Trophoblast cell (in vitro differentiated cells and primary cell): Measurements from ENCODE around the gene ZFYVE28.

Source experiments
- DNase-seq, 2 donors: peaks; one replicate each; pipeline ENCODE4 v3.0.0-alpha.2; 2016
- H2AFZ ChIP-seq: 2 replicates; pipeline ENCODE4 v1.6.1; 2013; ENCODE audit warnings: low read length, moderate library complexity, mild to moderate bottlenecking; ENCODE audit not compliant: insufficient read depth, poor library complexity
- H2AK5ac ChIP-seq: 2 replicates; pipeline ENCODE4 v1.6.1; 2013; ENCODE audit warnings: mild to moderate bottlenecking, low read length
- H2BK120ac ChIP-seq: 2 replicates; pipeline ENCODE4 v1.6.1; 2013; ENCODE audit warnings: low read length, mild to moderate bottlenecking, moderate library complexity; ENCODE audit not compliant: insufficient read depth, poor library complexity
- H2BK12ac ChIP-seq: 2 replicates; pipeline ENCODE4 v1.6.1; 2013; ENCODE audit warnings: mild to moderate bottlenecking, low read length, moderate library complexity
- H2BK5ac ChIP-seq: 2 replicates; pipeline ENCODE4 v1.6.1; 2013; ENCODE audit warnings: low read length, low read depth, moderate library complexity, mild to moderate bottlenecking; ENCODE audit not compliant: poor library complexity
- H3K14ac ChIP-seq: 2 replicates; pipeline ENCODE4 v1.6.1; 2013; ENCODE audit warnings: mild to moderate bottlenecking, low read length
- H3K18ac ChIP-seq: 2 replicates; pipeline ENCODE4 v1.6.1; 2013; ENCODE audit warnings: mild to moderate bottlenecking, low read length
- H3K23ac ChIP-seq: 2 replicates; pipeline ENCODE4 v1.6.1; 2013; ENCODE audit warnings: low read length
- H3K27ac ChIP-seq: 2 replicates; pipeline ENCODE4 v1.5.1; 2013; ENCODE audit warnings: low read depth, mild to moderate bottlenecking, inconsistent platforms, low read length, moderate library complexity
- H3K27me3 ChIP-seq: 2 replicates; pipeline ENCODE4 v1.6.1; 2013; ENCODE audit warnings: inconsistent platforms, mild to moderate bottlenecking, low read length, moderate library complexity; ENCODE audit not compliant: insufficient read depth
- H3K36me3 ChIP-seq, 2 experiments: 1 replicate in 1 of 2; 2 replicates in 1 of 2; pipeline ENCODE4 v1.6.1; 2013; ENCODE audit warnings: low read length in 2 of 2, mild to moderate bottlenecking in 2 of 2, moderate library complexity in 1 of 2; ENCODE audit not compliant: insufficient read depth in 2 of 2, control insufficient read depth in 1 of 2
- H3K4ac ChIP-seq: 2 replicates; pipeline ENCODE4 v1.6.1; 2013; ENCODE audit warnings: low read depth, mild to moderate bottlenecking, low read length, moderate library complexity
- H3K4me1 ChIP-seq, 2 experiments: 1 replicate in 1 of 2; 2 replicates in 1 of 2; pipeline ENCODE4 v1.6.1; 2013; ENCODE audit warnings: low read length in 2 of 2, mild to moderate bottlenecking in 2 of 2, moderate library complexity in 1 of 2; ENCODE audit not compliant: insufficient read depth in 2 of 2, control insufficient read depth in 1 of 2
- H3K4me2 ChIP-seq: 2 replicates; pipeline ENCODE4 v1.6.1; 2013; ENCODE audit warnings: inconsistent platforms, mild to moderate bottlenecking, low read length, moderate library complexity
- H3K4me3 ChIP-seq: 2 replicates; pipeline ENCODE4 v1.5.1; 2013; ENCODE audit warnings: mild to moderate bottlenecking, low read depth, low read length, inconsistent platforms
- H3K79me1 ChIP-seq: one replicate; pipeline ENCODE4 v1.6.1; 2013; ENCODE audit warnings: low read length
- H3K79me2 ChIP-seq: 2 replicates; pipeline ENCODE4 v1.6.1; 2013; ENCODE audit warnings: low read length, mild to moderate bottlenecking; ENCODE audit not compliant: control insufficient read depth, insufficient read depth, poor library complexity
- H3K9ac ChIP-seq: 2 replicates; pipeline ENCODE4 v1.6.1; 2013; ENCODE audit warnings: mild to moderate bottlenecking, low read length
- H3K9me3 ChIP-seq: 2 replicates; pipeline ENCODE4 v1.6.1; 2013; ENCODE audit warnings: low read depth, mild to moderate bottlenecking, control low read depth, inconsistent platforms, low read length; ENCODE audit not compliant: insufficient read depth
- H4K12ac ChIP-seq: 2 replicates; pipeline ENCODE4 v1.6.1; 2013; ENCODE audit warnings: low read depth, mild to moderate bottlenecking, low read length, moderate library complexity
- H4K8ac ChIP-seq: 2 replicates; pipeline ENCODE4 v1.6.1; 2013; ENCODE audit warnings: low read depth, mild to moderate bottlenecking, low read length, moderate library complexity
- H4K91ac ChIP-seq: one replicate; pipeline ENCODE4 v1.6.1; 2013; ENCODE audit warnings: low read depth, mild to moderate bottlenecking, low read length, moderate library complexity
- WGBS: extraction: QIAGEN DNeasy Blood & Tissue Kit; methylation state at CpG from one replicate; pipeline ENCODE4 v1.1.7; 2013; ENCODE audit warnings: missing lambda C conversion rate; ENCODE audit not compliant: insufficient read length, insufficient coverage; ENCODE audit errors: extremely low coverage; 5-methylcytosine and 5-hydroxymethylcytosine counted together

ZFYVE28 gene

GRCh38 chr4:2370597-2371320, 47.7 kb downstream of the ZFYVE28 start:
- no CpG with 5 or more reads among the region's 26 CpGs for WGBS

GRCh38 chr4:2368746-2369437, 49.6 kb downstream of the ZFYVE28 start:
- Histone ChIP-seq H3K27ac (no peak overlapping the region), H2AK5ac (no peak overlapping the region), H3K4me2 (no peak overlapping the region), H3K9ac (no peak overlapping the region), H4K8ac (no peak overlapping the region), H3K79me1 (no peaks in the 10 kb centered on the region), H3K4me1 (no peaks in the 10 kb centered on the region), H4K91ac (no peak overlapping the region), H2AFZ (no peak overlapping the region), H3K18ac (no peak overlapping the region), H2BK12ac (no peak overlapping the region), H2BK120ac (no peak overlapping the region), H2BK5ac (no peak overlapping the region), H3K36me3 (no peaks in the 10 kb centered on the region), H4K12ac (no peak overlapping the region), H3K23ac (no peak overlapping the region), H3K14ac (no peak overlapping the region), H3K4me3 (peak overlapping the region; percentile 5), H3K79me2 (no peaks in the 10 kb centered on the region), H3K9me3 (peaks cover 21% of the 10 kb centered on the region), H3K27me3 (no peaks in the 10 kb centered on the region), H3K4ac (no peak overlapping the region)
- DNase-seq: no peak
- no CpG with 5 or more reads among the region's 4 CpGs for WGBS

More at GRCh38 chr4:2370597-2371320, 47.7 kb downstream of the ZFYVE28 start:
- H3K27me3 ChIP-seq: no peaks in the 10 kb centered on the region
- H3K4ac ChIP-seq: no peak overlapping the region
- H4K8ac ChIP-seq: no peak overlapping the region
- H3K36me3 ChIP-seq: no peaks in the 10 kb centered on the region
- H2BK5ac ChIP-seq: no peak overlapping the region
- no peak overlapping the region for H2BK12ac ChIP-seq
- no peak overlapping the region for H2AK5ac ChIP-seq
- no peak for DNase-seq
- no peak overlapping the region for H3K4me3 ChIP-seq
- no peak overlapping the region for H3K23ac ChIP-seq
- no peak overlapping the region for H3K4me2 ChIP-seq
- H3K18ac ChIP-seq: no peak overlapping the region
- no peaks in the 10 kb centered on the region for H3K4me1 ChIP-seq
- H2AFZ ChIP-seq: no peak overlapping the region
- H3K79me1 ChIP-seq: no peaks in the 10 kb centered on the region
- H4K12ac ChIP-seq: no peak overlapping the region
- H2BK120ac ChIP-seq: no peak overlapping the region
- no peak overlapping the region for H3K14ac ChIP-seq
- no peak overlapping the region for H4K91ac ChIP-seq
- H3K27ac ChIP-seq: no peak overlapping the region
- H3K79me2 ChIP-seq: no peaks in the 10 kb centered on the region
- peaks cover 21% of the 10 kb centered on the region for H3K9me3 ChIP-seq
- no peak overlapping the region for H3K9ac ChIP-seq

- no peak overlapping the region for H4K91ac ChIP-seq
- H2BK12ac ChIP-seq: no peak overlapping the region
- H4K12ac ChIP-seq: no peak overlapping the region
- H3K18ac ChIP-seq: no peak overlapping the region
- H3K4me1 ChIP-seq: no peaks in the 10 kb centered on the region
- no peak overlapping the region for H3K4me2 ChIP-seq
- H3K79me2 ChIP-seq: no peaks in the 10 kb centered on the region
- H3K4me3 ChIP-seq: no peak overlapping the region
- H3K23ac ChIP-seq: no peak overlapping the region
- peaks cover 15% of the 10 kb centered on the region for H3K9me3 ChIP-seq
- no peaks in the 10 kb centered on the region for H3K36me3 ChIP-seq
- no peaks in the 10 kb centered on the region for H3K79me1 ChIP-seq
- no peak overlapping the region for H2AFZ ChIP-seq
- H3K9ac ChIP-seq: no peak overlapping the region
- H2BK5ac ChIP-seq: no peak overlapping the region
- WGBS: no CpG with 5 or more reads among the region's 7 CpGs
- no peak overlapping the region for H2AK5ac ChIP-seq
- H3K14ac ChIP-seq: no peak overlapping the region
- no peak overlapping the region for H3K27ac ChIP-seq
- H4K8ac ChIP-seq: no peak overlapping the region
- no peaks in the 10 kb centered on the region for H3K27me3 ChIP-seq
- H3K4ac ChIP-seq: no peak overlapping the region
- DNase-seq: no peak
- no peak overlapping the region for H2BK120ac ChIP-seq
Measured at GRCh38 chr4:2367626-2368025, 50.8 kb downstream of the ZFYVE28 start.

- H3K79me1 ChIP-seq: no peaks in the 10 kb centered on the region
- no peak overlapping the region for H2AFZ ChIP-seq
- no peak overlapping the region for H2AK5ac ChIP-seq
- no peak overlapping the region for H4K91ac ChIP-seq
- no peak overlapping the region for H4K12ac ChIP-seq
- no peak for DNase-seq
- H3K18ac ChIP-seq: no peak overlapping the region
- H2BK120ac ChIP-seq: no peak overlapping the region
- no peaks in the 10 kb centered on the region for H3K4me1 ChIP-seq
- no peak overlapping the region for H3K27ac ChIP-seq
- no peak overlapping the region for H3K4me3 ChIP-seq
- peaks cover 6% of the 10 kb centered on the region for H3K9me3 ChIP-seq
- H2BK12ac ChIP-seq: no peak overlapping the region
- no peaks in the 10 kb centered on the region for H3K79me2 ChIP-seq
- no peak overlapping the region for H3K4me2 ChIP-seq
- no peak overlapping the region for H2BK5ac ChIP-seq
- H3K9ac ChIP-seq: no peak overlapping the region
- no CpG with 5 or more reads among the region's 20 CpGs for WGBS
- H3K27me3 ChIP-seq: no peaks in the 10 kb centered on the region
- H3K36me3 ChIP-seq: no peaks in the 10 kb centered on the region
- H3K4ac ChIP-seq: no peak overlapping the region
- H3K14ac ChIP-seq: no peak overlapping the region
- no peak overlapping the region for H3K23ac ChIP-seq
- no peak overlapping the region for H4K8ac ChIP-seq
Measured at GRCh38 chr4:2366252-2367192, 51.9 kb downstream of the ZFYVE28 start.
